ENCODE data around the gene IER5L.
A peak's percentile ranks its signal among the peaks of the same experiment; 100 is the strongest.

The IER5L gene

GRCh38 chr9:129211686-129212085 lies 33.6 kb upstream of the IER5L start:
- TF ChIP-seq CTCF (IDR thresholded peaks at IDR 0.05; ENCODE audit: insufficient read depth, low read depth, low read length, missing control alignments), result no peak
- H3K4me3 ChIP-seq (ENCODE audit: low read length), result no peak overlapping the region
- DNase-seq (ENCODE audit: low read depth), result no peak

- no peak for DNase-seq (ENCODE audit: low read depth)
- no peak overlapping the region for H3K4me3 ChIP-seq (ENCODE audit: low read length)
- TF ChIP-seq CTCF (IDR thresholded peaks at IDR 0.05; ENCODE audit: insufficient read depth, low read depth, low read length, missing control alignments), result no peak
Observed at GRCh38 chr9:129210125-129210524, 32.1 kb upstream of the IER5L start.

- DNase-seq (ENCODE audit: low read depth), result peak; percentile 30
- TF ChIP-seq CTCF (IDR thresholded peaks at IDR 0.05; ENCODE audit: insufficient read depth, low read depth, low read length, missing control alignments), result no peak
- no peak overlapping the region for H3K4me3 ChIP-seq (ENCODE audit: low read length)
Observed at GRCh38 chr9:129209580-129209979, 31.5 kb upstream of the IER5L start.

GRCh38 chr9:129209109-129209508 lies 31.0 kb upstream of the IER5L start:
- no peak for DNase-seq (ENCODE audit: low read depth)
- no peak overlapping the region for H3K4me3 ChIP-seq (ENCODE audit: low read length)

GRCh38 chr9:129208207-129209032 lies 30.4 kb upstream of the IER5L start:
- peak; percentile 51 for DNase-seq (ENCODE audit: low read depth)

More at GRCh38 chr9:129209109-129209508, 31.0 kb upstream of the IER5L start:
- no peak for TF ChIP-seq CTCF (IDR thresholded peaks at IDR 0.05; ENCODE audit: insufficient read depth, low read depth, low read length, missing control alignments)

GRCh38 chr9:129206905-129207304 lies 28.8 kb upstream of the IER5L start:
- H3K4me3 ChIP-seq (ENCODE audit: low read length), result no peak overlapping the region
- TF ChIP-seq CTCF (IDR thresholded peaks at IDR 0.05; ENCODE audit: insufficient read depth, low read depth, low read length, missing control alignments), result no peak
- no peak for DNase-seq (ENCODE audit: low read depth)

More at GRCh38 chr9:129208207-129209032, 30.4 kb upstream of the IER5L start:
- TF ChIP-seq CTCF (IDR thresholded peaks at IDR 0.05; ENCODE audit: insufficient read depth, low read depth, low read length, missing control alignments), result no peak
- H3K4me3 ChIP-seq (ENCODE audit: low read length), result no peak overlapping the region

- H3K4me3 ChIP-seq (ENCODE audit: low read length), result no peak overlapping the region
- DNase-seq (ENCODE audit: low read depth), result no peak
- TF ChIP-seq CTCF (IDR thresholded peaks at IDR 0.05; ENCODE audit: insufficient read depth, low read depth, low read length, missing control alignments), result no peak
Observed at GRCh38 chr9:129206401-129206800, 28.3 kb upstream of the IER5L start.
